Liver (tissue), 9 donors: ENCODE results near the gene PKDREJ. TPM values are rescaled to one million over a fixed set of nuclear protein-coding genes. Genes with fewer than 3 reads are reported as not detected.
A peak's percentile ranks its signal among the peaks of the same experiment; 100 is the strongest.

Experiments used
- DNase-seq: peaks from one replicate; pipeline ENCODE4 v3.0.0-alpha.2; 2017; ENCODE audit warnings: low spot score
- H3K27ac ChIP-seq, 2 donors: one replicate each; pipeline ENCODE4 v1.7.0; 2013; ENCODE audit warnings: inconsistent platforms in 2 of 2, low read length in 2 of 2, control low read depth in 1 of 2, low read depth in 1 of 2, mild to moderate bottlenecking in 1 of 2
- H3K27me3 ChIP-seq, 4 donors: one replicate each; pipeline versions ENCODE4 v1.6.1 to v1.7.0; 2013; ENCODE audit warnings: low read length in 3 of 4, inconsistent platforms in 1 of 4, mild to moderate bottlenecking in 1 of 4, moderate library complexity in 1 of 4; ENCODE audit not compliant: control insufficient read depth in 4 of 4, insufficient read depth in 4 of 4
- H3K36me3 ChIP-seq, 4 donors: one replicate each; pipeline versions ENCODE4 v1.6.1 to v1.7.0; 2013; ENCODE audit warnings: low read length in 3 of 4, mild to moderate bottlenecking in 3 of 4, low read depth in 1 of 4, moderate library complexity in 1 of 4; ENCODE audit not compliant: control insufficient read depth in 4 of 4, insufficient read depth in 3 of 4
- H3K4me1 ChIP-seq, 4 donors: one replicate each; pipeline versions ENCODE4 v1.6.1 to v1.7.0; 2013; ENCODE audit warnings: low read length in 3 of 4, mild to moderate bottlenecking in 3 of 4, moderate library complexity in 1 of 4; ENCODE audit not compliant: control insufficient read depth in 4 of 4, insufficient read depth in 4 of 4
- H3K4me3 ChIP-seq, 3 donors: one replicate each; pipeline versions ENCODE4 v1.6.1 to v1.7.0; 2013; ENCODE audit warnings: low read length in 3 of 3, control low read depth in 1 of 3, low read depth in 1 of 3, mild to moderate bottlenecking in 1 of 3
- H3K9ac ChIP-seq, 2 donors: one replicate each; pipeline ENCODE4 v1.7.0; 2013; ENCODE audit warnings: low read length in 2 of 2, mild to moderate bottlenecking in 2 of 2, moderate library complexity in 2 of 2, control low read depth in 1 of 2, low read depth in 1 of 2
- H3K9me3 ChIP-seq, 4 donors: one replicate each; pipeline versions ENCODE4 v1.6.1 to v1.7.0; 2013; ENCODE audit warnings: low read length in 3 of 4; ENCODE audit not compliant: control insufficient read depth in 4 of 4
- EGR1 ChIP-seq, 2 donors: IDR thresholded peaks; 2 replicates each; pipeline ENCODE4 v1.6.1; 2016 to 2018; ENCODE audit warnings: antibody characterized with exemption in 2 of 2, low read depth in 2 of 2
- FOXA2 ChIP-seq: IDR thresholded peaks from 2 replicates; pipeline ENCODE4 v1.6.1; 2016; ENCODE audit warnings: antibody characterized with exemption
- GABPA ChIP-seq, 2 donors: IDR thresholded peaks in 1 of 2; conservative IDR thresholded peaks in 1 of 2; 2 replicates each; pipeline ENCODE4 v1.6.1; 2016; ENCODE audit warnings: antibody characterized with exemption in 2 of 2, mild to moderate bottlenecking in 1 of 2, moderate library complexity in 1 of 2
- HNF4A ChIP-seq, 2 donors: conservative IDR thresholded peaks; 2 replicates each; pipeline ENCODE4 v1.6.1; 2016; ENCODE audit warnings: antibody characterized with exemption in 2 of 2, mild to moderate bottlenecking in 2 of 2
- HNF4G ChIP-seq: IDR thresholded peaks from 2 replicates; pipeline ENCODE4 v1.6.1; 2016; ENCODE audit warnings: antibody characterized with exemption
- JUND ChIP-seq, 2 donors: IDR thresholded peaks; 2 replicates each; pipeline ENCODE4 v1.6.1; 2016; ENCODE audit warnings: antibody characterized with exemption in 2 of 2
- MAX ChIP-seq: IDR thresholded peaks from 2 replicates; pipeline ENCODE4 v1.6.1; 2016; ENCODE audit warnings: antibody characterized with exemption
- RAD21 ChIP-seq, 2 donors: IDR thresholded peaks; 2 replicates each; pipeline ENCODE4 v1.6.1; 2016; ENCODE audit warnings: antibody characterized with exemption in 2 of 2, mild to moderate bottlenecking in 2 of 2
- REST ChIP-seq: IDR thresholded peaks from 2 replicates; pipeline ENCODE4 v1.6.1; 2016; ENCODE audit warnings: antibody characterized with exemption, mild to moderate bottlenecking
- SP1 ChIP-seq: IDR thresholded peaks from 2 replicates; pipeline ENCODE4 v1.6.1; 2018; ENCODE audit warnings: antibody characterized with exemption, mild to moderate bottlenecking
- YY1 ChIP-seq: IDR thresholded peaks from 2 replicates; pipeline ENCODE4 v1.6.1; 2016; ENCODE audit warnings: antibody characterized with exemption, mild to moderate bottlenecking
- ZBTB33 ChIP-seq: IDR thresholded peaks from 2 replicates; pipeline ENCODE4 v1.6.1; 2016; ENCODE audit warnings: antibody characterized with exemption
- WGBS: extraction: QIAGEN DNeasy Blood & Tissue Kit; methylation state at CpG from one replicate; pipeline ENCODE4 v1.1.7; 2013; 5-methylcytosine and 5-hydroxymethylcytosine counted together
- polyA plus RNA-seq, 2 donors: library from polyadenylated mRNA; stranded (reverse) in 1 of 2; unstranded in 1 of 2; fragments of 200-250 nt in 1 of 2; fragments of >200 nt in 1 of 2; fragmentation: Nextera tagmentation in 1 of 2; extraction: Ambion mirVana in 1 of 2; gene quantifications; one replicate each; pipeline versions ENCODE4 v1.2.1 to v1.2.3, GENCODE V29; 2013 to 2015
- total RNA-seq, 2 donors: library from RNA; depleted of rRNA; stranded (reverse); fragments of >200 nt; gene quantifications; one replicate each; pipeline ENCODE4 v1.2.3, GENCODE V29; 2014
- donor health status: healthy.
- donor health status: healthy.
- donor health status: healthy.
- donor health status: healthy.
- donor health status: healthy.

Gene PKDREJ
- total and polyA plus RNA-seq, 4 donors, result under 0.01 to 0.05 (median 0.02) TPM

- DNase-seq, result peak; percentile 66
Observed at GRCh38 chr22:46241396-46242007, 21.6 kb downstream of the PKDREJ start.

GRCh38 chr22:46240907-46241306 lies 22.2 kb downstream of the PKDREJ start:
- Histone ChIP-seq H3K27me3 (no peaks in the 10 kb centered on the region), H3K9me3 (no peaks in the 10 kb centered on the region), H3K9ac (no peak overlapping the region), H3K36me3 (peaks cover 11 to 34% (median 27%) of the 10 kb centered on the region in 4 donors), H3K4me1 (peaks cover 4 to 24% (median 13%) of the 10 kb centered on the region in 4 donors), H3K27ac (no peak overlapping the region), H3K4me3 (no peak overlapping the region)
- DNase-seq, result peak; percentile 65
- WGBS, result 42% methylated on average over 7 of the region's 7 CpGs
- peak; percentile 25 to 38 for TF ChIP-seq JUND (IDR thresholded peaks at IDR 0.05)
- TF ChIP-seq REST, result peak; percentile 23
- peak; percentile 91 for TF ChIP-seq HNF4G
- TF ChIP-seq FOXA2, result no peak
- peak; percentile 37 to 60 for TF ChIP-seq RAD21 (IDR thresholded peaks at IDR 0.05)
- peak in 1 of 2 donors; percentile 46 for TF ChIP-seq GABPA (IDR thresholded peaks at IDR 0.05 in 1 of 2, conservative IDR thresholded peaks at IDR 0.05 in 1 of 2)
- no peak for TF ChIP-seq EGR1 (IDR thresholded peaks at IDR 0.05; ENCODE audit: low read depth in 2 of 2)
- peak; percentile 53 for TF ChIP-seq ZBTB33
- TF ChIP-seq MAX, result peak; percentile 75
- peak; percentile 85 for TF ChIP-seq SP1

More at GRCh38 chr22:46241396-46242007, 21.6 kb downstream of the PKDREJ start:
- no peak overlapping the region for H3K27ac ChIP-seq
- H3K4me1 ChIP-seq, result peaks cover 4 to 24% (median 13%) of the 10 kb centered on the region in 4 donors
- peaks cover 8 to 29% (median 22%) of the 10 kb centered on the region in 4 donors for H3K36me3 ChIP-seq
- TF ChIP-seq JUND (IDR thresholded peaks at IDR 0.05) (no peak), ZBTB33 (no peak), HNF4G (no peak), YY1 (no peak), REST (no peak), RAD21 (IDR thresholded peaks at IDR 0.05) (no peak), HNF4A (conservative IDR thresholded peaks at IDR 0.05) (no peak)
- H3K9me3 ChIP-seq, result no peaks in the 10 kb centered on the region
- WGBS, result 66% methylated on average over 5 of the region's 5 CpGs
- H3K4me3 ChIP-seq, result no peak overlapping the region
- no peak overlapping the region for H3K9ac ChIP-seq
- no peaks in the 10 kb centered on the region for H3K27me3 ChIP-seq
